ENCODE data around the gene OXTR.

The OXTR gene
- total RNA-seq, result 0 to 0.53 (median 0.49) reads per million in 4 experiments

GRCh38 chr3:8769088-8769822, at the start of gene OXTR:
Gene OXTR, minus strand, starts transcription at chr3:8769613. Its CDS starts 1,426 bp downstream, at chr3:8768187.
- DNase-seq, result no peak

- no peak for DNase-seq
Measured at GRCh38 chr3:8817486-8817885, 48.1 kb upstream of the OXTR start.

- DNase-seq, result no peak
Measured at GRCh38 chr3:8816106-8816505, 46.7 kb upstream of the OXTR start.

GRCh38 chr3:8813411-8813810, 44.0 kb upstream of the OXTR start:
- DNase-seq, result no peak

- no peak for DNase-seq
Measured at GRCh38 chr3:8810561-8810960, 41.1 kb upstream of the OXTR start.

- DNase-seq, result no peak
Measured at GRCh38 chr3:8805774-8806173, 36.4 kb upstream of the OXTR start.

GRCh38 chr3:8802256-8802655, 32.8 kb upstream of the OXTR start:
- DNase-seq, result no peak

GRCh38 chr3:8800016-8800415, 30.6 kb upstream of the OXTR start:
- no peak for DNase-seq

GRCh38 chr3:8794247-8794646, 24.8 kb upstream of the OXTR start:
- DNase-seq, result no peak

- no peak for DNase-seq
Measured at GRCh38 chr3:8793242-8793641, 23.8 kb upstream of the OXTR start.

- no peak for DNase-seq
Measured at GRCh38 chr3:8790529-8790928, 21.1 kb upstream of the OXTR start.

- DNase-seq, result no peak
Measured at GRCh38 chr3:8784676-8785435, 15.4 kb upstream of the OXTR start.

GRCh38 chr3:8780279-8780678, 10.9 kb upstream of the OXTR start:
- no peak for DNase-seq

- no peak for DNase-seq
Measured at GRCh38 chr3:8778475-8778874, 9.1 kb upstream of the OXTR start.

- DNase-seq, result no peak
Measured at GRCh38 chr3:8777978-8778267, 8.5 kb upstream of the OXTR start.

- DNase-seq, result no peak
Measured at GRCh38 chr3:8777201-8777977, 8.0 kb upstream of the OXTR start.

GRCh38 chr3:8776406-8776805, 7.0 kb upstream of the OXTR start:
- no peak for DNase-seq

GRCh38 chr3:8775602-8776001, 6.2 kb upstream of the OXTR start:
- DNase-seq, result no peak

- no peak for DNase-seq
Measured at GRCh38 chr3:8775181-8775580, 5.8 kb upstream of the OXTR start.

- no peak for DNase-seq
Measured at GRCh38 chr3:8773941-8774542, 4.6 kb upstream of the OXTR start.

- no peak for DNase-seq
Measured at GRCh38 chr3:8768364-8769087, 887 bp downstream of the OXTR start.

- DNase-seq, result no peak
Measured at GRCh38 chr3:8767667-8768363, 1.6 kb downstream of the OXTR start.

Data from effector CD8-positive, alpha-beta T cell (primary cell).